HCT116 (cell line): ENCODE data around the gene KRT82. TPM values are rescaled to one million over a fixed set of nuclear protein-coding genes. Genes with fewer than 3 reads are reported as not detected.

Source experiments
- ATAC-seq: fragments of 200-7000 bp; cut with Tn5 transposase; 2 replicates; pipeline ENCODE4 v1.9.1; 2020; ENCODE audit warnings: mild to moderate bottlenecking, moderate library complexity
- BruUV-seq: library from RNA; stranded (reverse); fragments of 400-500 nt; replicated peaks from 2 replicates; lab custom pipeline; 2021; lab: Mats Ljungman, UMichigan
- CTCF ChIA-PET: fragments of 300-600 bp; sonication (Branson Sonifier 250); formaldehyde crosslinking; loops from one replicate; lab custom pipeline; 2021; ENCODE audit warnings: antibody characterized with exemption; lab: Charles Lee
- POLR2A ChIA-PET: fragments of 300-600, 350-600 bp; sonication (Branson Sonifier 250); formaldehyde crosslinking; loops from one replicate; lab custom pipeline; 2021; ENCODE audit warnings: antibody characterized with exemption; lab: Charles Lee
- RAD21 ChIA-PET, 2 experiments: fragments of 300-600 bp; sonication (Branson Sonifier 250); formaldehyde crosslinking; loops; one replicate each; lab custom pipeline; 2023; ENCODE audit warnings: low total read pairs in 2 of 2; ENCODE audit not compliant: uncharacterized antibody in 2 of 2, unreplicated experiment in 2 of 2, low non-redundant PET in 1 of 2; lab: Charles Lee
- DNase-seq: peaks from one replicate; pipeline ENCODE4 v3.0.0-alpha.2; 2010; ENCODE audit warnings: low read depth, low spot score
- H2AFZ ChIP-seq: fragments of 200-600 bp; shearing (Covaris generic), sonication (generic); 2 replicates; pipeline ENCODE4 v1.6.1; 2017; ENCODE audit warnings: low read depth, mixed run types, mixed read lengths, antibody characterized with exemption, low read length; ENCODE audit not compliant: poor library complexity, severe bottlenecking
- H3K27ac ChIP-seq: 2 replicates; pipeline ENCODE4 v1.5.1; 2012; ENCODE audit warnings: low read depth, low read length
- H3K27me3 ChIP-seq: fragments of 200-600 bp; sonication (generic); 2 replicates; pipeline ENCODE4 v1.6.1; 2016; ENCODE audit warnings: mixed run types, low read length, mixed read lengths; ENCODE audit not compliant: insufficient read depth
- H3K36me3 ChIP-seq, 2 experiments: fragments of 200-500 bp in 1 of 2; fragments of 200-600 bp in 1 of 2; sonication (Bioruptor generic) in 1 of 2; sonication (generic) in 1 of 2; 2 replicates each; pipeline versions ENCODE4 v1.5.1 to v1.6.1; 2014 to 2016; ENCODE audit warnings: low read length in 2 of 2, inconsistent platforms in 1 of 2, mixed read lengths in 1 of 2, mixed run types in 1 of 2; ENCODE audit not compliant: insufficient read depth in 2 of 2, control insufficient read depth in 1 of 2
- H3K4me1 ChIP-seq, 2 experiments: fragments of 200-600 bp in 1 of 2; sonication (generic) in 1 of 2; 2 replicates each; pipeline versions ENCODE4 v1.5.1 to v1.6.1; 2012 to 2017; ENCODE audit warnings: low read length in 2 of 2, inconsistent platforms in 1 of 2, mild to moderate bottlenecking in 1 of 2, mixed read lengths in 1 of 2, mixed run types in 1 of 2, moderate library complexity in 1 of 2; ENCODE audit not compliant: insufficient read depth in 2 of 2, control insufficient read depth in 1 of 2
- H3K4me2 ChIP-seq: fragments of 200-600 bp; sonication (generic); 2 replicates; pipeline ENCODE4 v1.6.1; 2017; ENCODE audit warnings: mixed run types, low read length, mixed read lengths
- H3K4me3 ChIP-seq, 2 experiments: fragments of 200-600 bp in 1 of 2; sonication (generic) in 1 of 2; replicated peaks in 1 of 2; 2 replicates each; pipeline ENCODE4 v1.5.1; 2011 to 2016; ENCODE audit warnings: low read length in 2 of 2, control low read depth in 1 of 2, low read depth in 1 of 2, mild to moderate bottlenecking in 1 of 2, mixed read lengths in 1 of 2, mixed run types in 1 of 2
- H3K79me2 ChIP-seq: fragments of 200-600 bp; sonication (generic); 2 replicates; pipeline ENCODE4 v1.6.1; 2017; ENCODE audit warnings: mild to moderate bottlenecking, mixed run types, low read length, moderate library complexity, mixed read lengths; ENCODE audit not compliant: insufficient read depth
- H3K9ac ChIP-seq: fragments of 200-600 bp; sonication (generic); 2 replicates; pipeline ENCODE4 v1.6.1; 2016; ENCODE audit warnings: low read length, mixed read lengths
- H3K9me2 ChIP-seq: fragments of 200-600 bp; sonication (generic), shearing (Covaris generic); 2 replicates; pipeline ENCODE4 v1.6.1; 2017; ENCODE audit warnings: mixed run types, mild to moderate bottlenecking, moderate library complexity; ENCODE audit not compliant: insufficient read depth
- H3K9me3 ChIP-seq, 2 experiments: fragments of 200-500 bp in 1 of 2; fragments of 200-600 bp in 1 of 2; sonication (Bioruptor generic) in 1 of 2; sonication (generic) in 1 of 2; 2 replicates each; pipeline ENCODE4 v1.6.1; 2014 to 2017; ENCODE audit warnings: low read length in 2 of 2, mixed read lengths in 2 of 2, inconsistent platforms in 1 of 2, low read depth in 1 of 2, mild to moderate bottlenecking in 1 of 2, mixed run types in 1 of 2, moderate library complexity in 1 of 2; ENCODE audit not compliant: control insufficient read depth in 1 of 2, insufficient read depth in 1 of 2
- H4K20me1 ChIP-seq: fragments of 200-600 bp; sonication (generic), shearing (Covaris generic); 2 replicates; pipeline ENCODE4 v1.6.1; 2017; ENCODE audit warnings: mixed run types, mild to moderate bottlenecking, moderate library complexity; ENCODE audit not compliant: insufficient read depth
- CEBPB ChIP-seq: IDR thresholded peaks from 2 replicates; pipeline ENCODE4 v1.6.1; 2012; ENCODE audit warnings: low read depth
- EGR1 ChIP-seq: IDR thresholded peaks from 2 replicates; pipeline ENCODE4 v1.6.1; 2012; ENCODE audit warnings: low read depth
- EZH2 ChIP-seq: fragments of 200-600 bp; sonication (generic); IDR thresholded peaks from 2 replicates; pipeline ENCODE4 v1.6.1; 2017; ENCODE audit warnings: antibody characterized with exemption, mixed run types
- EZH2phosphoT487 ChIP-seq: fragments of 200-600 bp; IDR thresholded peaks from 2 replicates; pipeline ENCODE4 v1.6.1; 2018; ENCODE audit warnings: antibody characterized with exemption, borderline replicate concordance
- FOSL1 ChIP-seq: IDR thresholded peaks from 2 replicates; pipeline ENCODE4 v1.6.1; 2012; ENCODE audit warnings: low read depth
- POLR2A ChIP-seq: IDR thresholded peaks from 2 replicates; pipeline ENCODE4 v1.7.0; 2011; ENCODE audit warnings: borderline replicate concordance; ENCODE audit not compliant: insufficient read depth, insufficient read length; ENCODE audit errors: extremely low read depth
- POLR2AphosphoS5 ChIP-seq: IDR thresholded peaks from 2 replicates; pipeline ENCODE4 v1.6.1; 2011; ENCODE audit warnings: mild to moderate bottlenecking, low read depth, low read length, moderate library complexity
- RAD21 ChIP-seq: IDR thresholded peaks from 2 replicates; pipeline ENCODE4 v1.6.1; 2012; ENCODE audit warnings: low read depth, mild to moderate bottlenecking
- SIN3A ChIP-seq: IDR thresholded peaks from 2 replicates; pipeline ENCODE4 v1.6.1; 2012; ENCODE audit warnings: low read depth
- SP1 ChIP-seq: IDR thresholded peaks from 2 replicates; pipeline ENCODE4 v1.6.1; 2012; ENCODE audit warnings: low read depth
- SRF ChIP-seq: IDR thresholded peaks from 2 replicates; pipeline ENCODE4 v1.6.1; 2012; ENCODE audit warnings: low read depth
- YY1 ChIP-seq: IDR thresholded peaks from 2 replicates; pipeline ENCODE4 v1.6.1; 2011; ENCODE audit warnings: low read length, low read depth, moderate library complexity, mild to moderate bottlenecking; ENCODE audit not compliant: insufficient replicate concordance; ENCODE audit errors: extremely low read depth
- ZBTB33 ChIP-seq: IDR thresholded peaks from 2 replicates; pipeline ENCODE4 v1.6.1; 2011; ENCODE audit warnings: mild to moderate bottlenecking, low read length, moderate library complexity; ENCODE audit not compliant: insufficient replicate concordance; ENCODE audit errors: extremely low read depth
- ZFX ChIP-seq: fragments of 450-650 bp; IDR thresholded peaks from 2 replicates; pipeline ENCODE4 v1.6.1; 2017
- ZNF274 ChIP-seq: fragments of 200-500 bp; sonication (Bioruptor generic); IDR thresholded peaks from 2 replicates; pipeline ENCODE4 v1.6.1; 2014; ENCODE audit warnings: mild to moderate bottlenecking, low read depth, low read length, inconsistent platforms
- intact Hi-C: fragments of 100-400 bp; cut with micrococcal nuclease; formaldehyde crosslinking; loops from 2 replicates; pipeline ENCODE4 v1.10.0; 2022
- total RNA-seq: library from RNA; stranded (reverse); gene quantifications from one replicate; pipeline ENCODE4 v1.2.1, GENCODE V29; 2021; ENCODE audit not compliant: unreplicated experiment
- TF ChIP-seq, protein P1 (sequence below): IDR thresholded peaks from 2 replicates; pipeline ENCODE4 v1.6.1; 2012
- TF ChIP-seq, protein P2 (sequence below): IDR thresholded peaks from 2 replicates; pipeline ENCODE4 v1.6.1; 2012
- TF ChIP-seq, protein P3 (sequence below), 3 experiments: fragments of 200-600 bp in 1 of 3; sonication (generic) in 1 of 3; IDR thresholded peaks in 2 of 3; conservative IDR thresholded peaks in 1 of 3; 2 replicates each; pipeline ENCODE4 v1.5.1; 2012 to 2017; ENCODE audit warnings: low read depth in 2 of 3, low read length in 2 of 3, antibody characterized with exemption in 1 of 3, borderline replicate concordance in 1 of 3, control low read depth in 1 of 3, mild to moderate bottlenecking in 1 of 3, mixed read lengths in 1 of 3, mixed run types in 1 of 3, moderate library complexity in 1 of 3; ENCODE audit not compliant: insufficient read depth in 1 of 3

The KRT82 gene
- total RNA-seq, 1 experiment from 2014 or later = not detected

GRCh38 chr12:52399756-52400155 is 6.4 kb downstream of the KRT82 start:
- ChIA-PET POLR2A (no interaction called here), RAD21 (no interaction called here), CTCF (interaction anchor here (3.4 kb wide), 1 partner anchor 480 kb away, joined by 12 read pairs; no protein-coding TSS in a partner anchor)
- no peaks in the 10 kb centered on the region for H4K20me1 ChIP-seq
- H3K9me2 ChIP-seq = no peaks in the 10 kb centered on the region
- no peaks in the 10 kb centered on the region for H3K36me3 ChIP-seq
- ATAC-seq (no peak), DNase-seq (no peak)
- H3K27me3 ChIP-seq = no peaks in the 10 kb centered on the region
- H3K27ac ChIP-seq = no peak overlapping the region
- TF ChIP-seq ZNF274 (no peak), FOSL1 (no peak), EGR1 (no peak), CEBPB (no peak), RAD21 (no peak), SP1 (no peak), SIN3A (no peak), SRF (no peak), EZH2phosphoT487 (no peak), EZH2 (no peak), ZFX (no peak), ZBTB33 (no peak), POLR2AphosphoS5 (no peak), YY1 (no peak), POLR2A (no peak)
- TF ChIP-seq, protein P1, sequence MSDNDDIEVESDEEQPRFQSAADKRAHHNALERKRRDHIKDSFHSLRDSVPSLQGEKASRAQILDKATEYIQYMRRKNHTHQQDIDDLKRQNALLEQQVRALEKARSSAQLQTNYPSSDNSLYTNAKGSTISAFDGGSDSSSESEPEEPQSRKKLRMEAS = no peak
- TF ChIP-seq, protein P2, sequence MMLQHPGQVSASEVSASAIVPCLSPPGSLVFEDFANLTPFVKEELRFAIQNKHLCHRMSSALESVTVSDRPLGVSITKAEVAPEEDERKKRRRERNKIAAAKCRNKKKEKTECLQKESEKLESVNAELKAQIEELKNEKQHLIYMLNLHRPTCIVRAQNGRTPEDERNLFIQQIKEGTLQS = no peak
- TF ChIP-seq, protein P3, sequence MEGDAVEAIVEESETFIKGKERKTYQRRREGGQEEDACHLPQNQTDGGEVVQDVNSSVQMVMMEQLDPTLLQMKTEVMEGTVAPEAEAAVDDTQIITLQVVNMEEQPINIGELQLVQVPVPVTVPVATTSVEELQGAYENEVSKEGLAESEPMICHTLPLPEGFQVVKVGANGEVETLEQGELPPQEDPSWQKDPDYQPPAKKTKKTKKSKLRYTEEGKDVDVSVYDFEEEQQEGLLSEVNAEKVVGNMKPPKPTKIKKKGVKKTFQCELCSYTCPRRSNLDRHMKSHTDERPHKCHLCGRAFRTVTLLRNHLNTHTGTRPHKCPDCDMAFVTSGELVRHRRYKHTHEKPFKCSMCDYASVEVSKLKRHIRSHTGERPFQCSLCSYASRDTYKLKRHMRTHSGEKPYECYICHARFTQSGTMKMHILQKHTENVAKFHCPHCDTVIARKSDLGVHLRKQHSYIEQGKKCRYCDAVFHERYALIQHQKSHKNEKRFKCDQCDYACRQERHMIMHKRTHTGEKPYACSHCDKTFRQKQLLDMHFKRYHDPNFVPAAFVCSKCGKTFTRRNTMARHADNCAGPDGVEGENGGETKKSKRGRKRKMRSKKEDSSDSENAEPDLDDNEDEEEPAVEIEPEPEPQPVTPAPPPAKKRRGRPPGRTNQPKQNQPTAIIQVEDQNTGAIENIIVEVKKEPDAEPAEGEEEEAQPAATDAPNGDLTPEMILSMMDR (IDR thresholded peaks at IDR 0.05 in 2 of 3, conservative IDR thresholded peaks at IDR 0.05 in 1 of 3; ENCODE audit: borderline replicate concordance in 1 of 3, insufficient read depth in 1 of 3, low read depth in 2 of 3, low read length in 2 of 3) = no peak
- H3K4me3 ChIP-seq = no peak overlapping the region
- no peaks in the 10 kb centered on the region for H3K79me2 ChIP-seq
- no peaks in the 10 kb centered on the region for H3K9me3 ChIP-seq
- no TSS peak for BruUV-seq
- peaks cover 0 to 5% of the 10 kb centered on the region in 2 experiments; a peak in 1 of 4 replicates for H3K4me1 ChIP-seq
- intact Hi-C loops = loop anchor here (5.0 kb wide), 3 partner anchors 163 to 257 kb away; no protein-coding TSS in a partner anchor
- H2AFZ ChIP-seq = no peak overlapping the region
- no peak overlapping the region for H3K4me2 ChIP-seq
- no peak overlapping the region for H3K9ac ChIP-seq
